GM21526 (cell line): ENCODE measurements around the gene NFIB.
A peak's percentile ranks its signal among the peaks of the same experiment; 100 is the strongest.

ENCODE experiments used
- ATAC-seq: cut with Tn5 transposase; IDR thresholded peaks from one replicate; pipeline ENCODE4 v1.9.1; 2021; ENCODE audit warnings: moderate library complexity; ENCODE audit not compliant: unreplicated experiment, low FRiP score

The NFIB gene

DNA sequence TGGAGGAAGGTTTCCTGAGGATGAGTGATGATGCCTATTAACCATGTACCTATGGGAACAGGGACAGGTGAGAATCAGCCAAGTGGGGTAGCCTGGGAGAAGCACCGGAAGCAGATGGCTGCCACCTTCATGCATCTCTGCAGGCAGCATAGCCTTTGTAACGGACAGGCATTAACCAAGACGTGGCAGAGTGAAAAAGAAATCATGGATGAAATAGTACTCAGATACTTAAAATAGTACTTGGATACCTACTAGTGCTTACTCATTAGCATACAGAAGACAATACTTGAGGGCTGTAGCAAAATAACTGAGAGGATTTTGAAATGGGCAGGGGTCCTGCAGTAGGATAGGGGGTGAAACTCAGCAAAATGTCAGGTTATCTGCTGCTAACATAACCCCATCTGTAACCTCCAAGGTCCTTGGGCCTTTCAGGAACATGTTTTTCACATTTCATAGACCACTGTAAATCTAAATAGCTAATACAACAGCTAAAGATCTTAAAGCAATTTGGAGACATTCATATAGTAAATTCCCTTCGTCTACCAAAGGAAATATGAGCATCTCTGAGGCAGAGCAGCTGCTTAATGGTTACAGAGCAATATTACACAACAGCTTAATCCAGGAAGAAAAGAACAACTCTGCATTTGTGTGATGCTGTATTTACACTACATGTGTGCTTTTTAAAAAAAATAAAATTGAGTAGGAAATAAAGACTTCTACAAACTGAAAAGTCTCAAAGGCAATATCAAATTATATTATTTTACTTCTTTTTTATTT, 154.3 kb downstream of the NFIB start:
- ATAC-seq = no peak

DNA sequence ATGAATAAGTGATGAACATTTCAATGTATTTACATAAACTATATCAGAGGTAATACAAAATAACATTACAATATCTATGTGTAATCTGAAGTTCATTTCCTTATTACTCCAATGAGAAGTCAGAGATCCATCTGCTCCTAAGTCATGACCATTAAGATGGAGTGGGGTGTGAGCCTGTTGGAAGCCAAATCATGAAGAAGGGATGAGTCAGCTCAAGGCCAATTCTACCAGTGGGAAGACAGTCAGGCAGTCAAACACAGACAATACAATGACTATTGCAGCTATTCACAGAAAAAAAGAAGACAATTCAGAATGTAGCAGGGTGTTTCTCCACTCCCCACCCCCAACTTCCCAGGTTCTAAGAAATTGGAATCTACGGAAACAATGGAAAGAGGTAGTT, 155.0 kb downstream of the NFIB start:
- ATAC-seq = no peak

DNA sequence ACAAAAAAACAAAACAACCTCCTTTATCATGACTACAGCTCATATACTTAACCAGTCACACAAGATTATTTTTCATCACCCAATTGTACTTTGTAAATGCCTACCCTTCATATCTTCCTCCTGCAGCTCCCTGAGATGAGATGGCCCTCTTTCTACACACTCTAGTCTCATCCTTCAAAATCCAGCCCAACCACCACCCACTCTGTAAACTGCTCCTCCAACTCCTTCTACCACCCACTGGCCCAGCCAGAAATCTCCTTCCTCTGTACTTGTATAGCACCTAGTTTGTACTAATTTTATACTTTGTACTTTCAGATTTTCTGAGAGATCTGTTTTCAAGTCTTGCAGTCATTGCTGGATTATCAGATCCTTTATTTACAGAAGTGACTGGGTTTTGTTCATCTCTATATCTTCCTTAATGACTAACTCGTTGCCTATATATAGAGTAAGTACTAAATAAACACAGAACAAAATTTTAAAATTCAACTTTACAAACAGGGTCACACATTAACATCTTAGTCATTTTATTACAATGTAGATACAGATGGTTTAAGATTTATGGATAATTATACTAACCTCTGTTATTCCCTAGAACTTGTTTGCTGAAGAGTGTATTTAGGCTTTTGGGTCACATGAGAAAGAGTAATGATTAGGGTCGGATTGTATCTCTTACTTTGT, 155.7 kb downstream of the NFIB start:
- ATAC-seq = no peak

DNA sequence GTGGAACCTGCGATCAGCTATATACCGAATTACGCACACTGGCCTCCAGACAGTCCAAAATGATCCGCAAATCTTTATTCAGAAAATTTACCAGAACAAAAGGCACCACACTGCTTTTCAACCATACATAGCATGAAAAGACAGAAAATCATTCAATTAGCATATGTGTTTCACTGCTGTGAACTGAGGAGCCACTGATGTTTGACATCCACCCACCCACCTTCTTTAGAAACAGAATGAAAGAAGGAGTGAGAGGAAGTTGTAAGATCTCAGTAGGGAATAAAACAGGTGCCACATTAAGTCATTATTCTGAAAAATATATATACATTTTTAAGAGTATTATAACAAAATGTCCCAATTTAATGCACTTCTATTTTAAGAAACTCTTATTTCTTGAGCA, 156.8 kb downstream of the NFIB start:
- ATAC-seq = no peak

DNA sequence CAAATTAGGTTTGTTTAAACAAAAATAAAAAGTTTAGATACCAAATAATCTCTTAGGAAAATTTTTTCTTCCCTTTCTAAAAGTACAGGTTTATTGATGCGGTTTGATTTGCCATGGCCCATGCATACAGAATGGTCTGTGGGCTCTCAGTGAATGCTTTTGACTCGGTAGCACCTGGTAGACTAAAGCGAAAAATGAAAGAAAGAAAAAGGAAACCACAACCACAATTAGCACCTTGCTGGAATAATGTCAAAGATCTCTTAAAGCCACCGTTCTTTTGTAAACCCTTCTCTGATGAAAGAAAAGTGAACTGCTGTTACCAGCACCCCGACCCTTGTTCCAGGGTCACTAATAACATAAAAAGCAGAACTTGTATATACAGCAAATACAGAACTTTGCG, 157.9 kb downstream of the NFIB start:
- peak; percentile 98 for ATAC-seq

DNA sequence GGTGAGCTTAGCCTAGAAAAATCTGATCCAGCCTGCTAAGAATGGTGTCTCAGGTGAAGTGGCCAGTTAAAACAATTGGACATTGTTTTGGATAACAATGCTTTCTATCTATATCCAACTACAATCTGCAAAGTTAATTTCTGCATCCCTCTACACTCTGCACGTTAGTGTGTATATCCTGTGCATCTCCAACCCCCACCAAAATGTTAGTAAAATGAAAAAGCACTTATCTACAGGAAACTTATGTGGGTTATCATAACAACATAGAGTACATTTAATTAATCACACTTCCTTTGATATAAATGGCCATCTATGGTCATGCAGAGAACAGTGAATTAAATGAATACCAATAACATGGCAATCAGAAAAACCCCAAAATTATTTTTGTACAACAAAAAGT, 158.7 kb downstream of the NFIB start:
- ATAC-seq = no peak

DNA sequence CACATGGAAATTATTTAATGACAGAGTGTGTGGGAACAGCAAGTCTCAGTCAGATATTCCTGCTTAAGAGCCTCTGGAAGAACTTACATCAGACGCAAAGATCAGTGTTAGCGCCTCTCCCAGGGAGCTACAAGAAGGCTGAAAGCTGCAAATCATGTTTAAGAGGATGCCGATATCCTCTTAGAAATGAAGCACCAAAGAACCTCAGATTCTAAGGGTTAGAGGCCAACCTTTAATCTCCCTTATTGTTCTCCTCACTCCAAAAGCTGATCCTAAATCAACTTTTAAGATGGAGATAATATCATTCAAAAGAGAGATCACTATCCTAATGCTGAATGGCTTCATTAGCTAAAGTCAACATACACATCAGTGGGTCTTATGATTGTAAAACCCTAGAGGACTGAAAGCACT, 160.6 kb downstream of the NFIB start:
- no peak for ATAC-seq

DNA sequence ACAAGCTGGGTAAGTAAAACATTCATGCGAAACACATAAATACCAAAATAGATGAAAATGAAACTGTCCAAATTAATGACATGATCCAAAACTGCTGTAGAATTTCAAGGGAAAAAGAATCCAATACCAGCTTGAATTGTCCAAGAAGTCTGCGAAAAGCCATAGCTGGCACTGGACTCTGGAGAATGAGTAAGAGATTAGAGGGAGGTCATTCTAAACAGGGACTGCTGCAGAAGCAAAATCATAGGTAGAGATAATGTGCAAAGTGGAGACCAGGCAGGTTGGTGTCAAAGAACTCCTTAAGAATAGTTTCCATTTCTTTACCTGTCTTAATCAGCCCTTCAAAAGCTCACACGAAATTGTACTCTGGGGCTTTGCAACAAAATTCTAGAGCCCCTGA, 162.5 kb downstream of the NFIB start:
- no peak for ATAC-seq

DNA sequence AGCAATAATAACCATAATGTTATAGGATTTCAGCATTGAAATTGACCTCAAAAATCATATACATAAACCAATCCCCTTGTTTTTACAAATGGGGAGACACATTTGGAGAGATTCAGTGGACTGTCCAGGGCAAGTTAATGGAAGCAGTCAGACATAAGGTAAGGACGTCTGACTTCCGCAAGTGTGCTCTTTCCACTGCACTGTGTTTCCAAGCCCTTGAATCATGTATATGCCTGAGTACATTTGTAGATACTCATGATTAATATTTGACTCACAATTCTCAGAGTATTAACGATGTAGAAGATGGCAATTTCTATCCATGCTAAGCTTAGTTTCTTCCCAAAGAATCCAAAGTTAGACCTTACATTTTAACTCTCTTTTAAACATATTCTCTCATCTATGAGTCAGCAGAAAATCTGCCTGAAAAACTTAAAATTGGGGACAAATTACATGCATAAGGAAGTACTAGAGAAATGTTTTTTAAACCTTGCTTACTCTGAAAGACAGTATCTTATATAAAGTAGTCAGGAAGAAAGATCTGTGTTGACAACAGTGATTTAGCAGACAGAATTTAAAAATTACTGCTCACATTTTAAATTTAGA, 165.3 kb downstream of the NFIB start:
- no peak for ATAC-seq

DNA sequence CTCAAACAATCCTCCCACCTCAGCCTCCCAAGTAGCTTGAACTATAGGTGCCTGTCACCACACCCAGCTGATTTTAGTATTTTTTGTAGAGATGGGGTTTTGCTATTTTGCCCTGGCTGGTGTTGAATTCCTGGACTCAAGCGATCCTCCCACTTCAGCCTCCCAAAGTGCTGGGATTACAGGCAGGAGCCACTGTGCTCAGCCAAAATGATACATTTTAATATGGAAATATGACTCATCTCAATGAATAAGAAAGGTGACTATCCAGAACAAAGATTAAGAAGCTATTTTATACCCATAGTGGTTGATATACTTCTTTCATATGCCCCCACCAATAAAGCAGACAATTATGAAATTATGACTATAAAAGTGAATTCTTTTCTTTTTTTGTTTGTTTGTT, 166.2 kb downstream of the NFIB start:
- no peak for ATAC-seq

DNA sequence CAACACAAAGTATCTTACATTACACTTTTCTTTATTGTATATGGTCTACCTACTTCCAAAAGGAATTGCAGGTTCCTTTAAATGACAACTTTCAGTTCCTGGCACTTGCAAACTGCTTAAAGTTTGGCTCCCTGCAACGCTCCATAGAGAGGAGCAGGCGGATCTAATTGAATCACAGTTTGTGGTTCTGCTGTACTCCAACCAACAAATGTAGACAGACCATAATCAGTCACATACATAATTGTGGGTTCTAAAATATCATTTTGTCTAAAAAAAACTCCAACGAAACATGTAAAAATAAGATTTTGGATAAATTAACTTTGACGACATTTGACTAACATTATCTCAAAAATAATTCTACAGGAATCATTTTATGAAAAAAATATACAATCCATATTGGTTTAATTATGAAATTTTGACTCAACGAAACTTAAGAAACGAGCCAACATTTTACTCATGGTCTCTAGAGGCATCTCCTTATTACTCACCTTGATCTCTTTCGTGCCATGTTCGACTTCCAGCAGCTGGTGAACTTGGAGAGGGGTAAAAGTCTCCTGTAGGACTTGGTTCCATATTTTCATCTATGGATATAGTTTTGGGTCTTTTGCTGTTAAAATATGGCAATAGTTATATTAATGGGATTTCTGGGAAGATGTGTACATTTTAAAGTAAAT, 167.6 kb downstream of the NFIB start:
- no peak for ATAC-seq

DNA sequence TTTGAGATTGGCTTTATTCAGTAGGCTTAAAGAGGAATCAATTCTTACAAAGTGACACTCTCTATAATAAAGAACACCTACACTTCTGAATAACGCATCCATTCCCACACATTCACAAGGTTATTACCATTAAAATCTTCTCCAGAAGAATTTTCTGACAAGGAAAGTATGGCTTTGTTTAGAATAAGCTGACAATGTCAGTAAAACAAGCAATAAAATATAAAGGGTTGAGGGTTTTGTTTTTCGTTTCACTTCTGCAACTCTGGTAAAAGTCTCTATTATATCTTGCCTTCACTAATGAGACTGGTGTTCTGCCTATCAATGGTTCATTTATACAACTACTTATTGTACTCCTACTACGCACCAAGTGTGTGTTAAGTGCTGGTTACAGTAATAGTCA, 169.7 kb downstream of the NFIB start:
- ATAC-seq = no peak

DNA sequence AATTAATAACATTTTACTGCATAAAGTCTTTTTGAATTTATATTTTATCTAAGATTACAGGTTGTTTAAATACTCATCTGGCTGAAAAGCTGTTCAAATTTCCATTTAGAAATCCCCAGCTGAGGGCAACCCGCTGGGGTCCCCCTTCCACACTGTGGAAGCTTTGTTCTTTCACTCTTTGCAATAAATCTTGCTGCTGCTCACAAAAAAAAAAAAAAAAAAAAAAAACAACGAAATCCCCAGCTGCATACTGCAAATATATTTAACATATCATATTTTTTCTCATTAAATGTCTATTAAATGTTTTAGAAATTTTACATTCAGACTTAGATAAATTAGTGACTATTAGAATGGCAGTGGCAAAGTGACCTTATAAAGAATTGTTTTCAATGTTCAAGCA, 172.2 kb downstream of the NFIB start:
- ATAC-seq = no peak

DNA sequence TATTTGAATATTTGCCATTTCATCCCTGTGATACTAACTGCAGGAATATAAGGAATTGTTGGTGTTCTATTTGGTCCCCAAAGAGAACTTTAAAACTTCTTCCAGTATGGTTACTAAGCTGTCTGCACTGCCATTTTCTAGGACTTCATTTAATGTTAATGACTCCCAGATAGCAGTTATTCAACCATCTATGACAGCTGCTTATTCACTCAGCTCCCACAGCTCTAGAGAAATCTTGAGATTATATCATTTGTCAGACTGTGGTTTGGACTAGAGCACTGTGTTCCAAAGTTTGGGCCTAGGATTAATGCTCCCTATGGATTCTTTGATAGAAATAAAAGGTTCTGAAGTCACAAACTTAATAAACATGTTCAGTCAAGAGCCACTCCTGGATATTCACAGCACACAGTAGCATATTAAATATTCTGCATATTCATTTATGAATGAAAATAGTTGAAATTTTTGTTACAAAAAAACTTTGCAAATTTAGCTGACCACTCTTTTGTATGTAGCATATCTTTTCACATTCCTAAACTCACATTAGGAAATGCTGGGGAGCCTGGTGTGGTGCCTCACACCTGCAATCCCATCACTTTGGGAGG, 173.7 kb downstream of the NFIB start:
- ATAC-seq = no peak

DNA sequence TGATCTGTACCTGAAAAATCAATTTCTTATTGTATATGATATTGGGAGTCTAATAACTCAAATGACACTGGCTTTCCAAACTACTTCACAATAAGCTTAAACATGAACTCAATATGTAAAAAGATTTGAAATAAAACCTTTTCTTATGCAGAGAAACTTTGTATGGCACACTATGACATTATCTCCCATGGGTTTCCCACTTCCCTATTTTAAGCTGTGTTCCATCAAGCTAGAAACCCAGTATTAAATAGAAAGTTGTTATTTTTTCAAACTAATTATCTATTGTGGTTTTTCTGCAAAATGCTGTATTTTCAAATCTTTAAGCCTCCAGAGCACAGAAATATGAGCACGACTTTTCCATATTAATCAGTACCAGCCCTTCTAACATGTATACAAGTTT, 174.7 kb downstream of the NFIB start:
- no peak for ATAC-seq

DNA sequence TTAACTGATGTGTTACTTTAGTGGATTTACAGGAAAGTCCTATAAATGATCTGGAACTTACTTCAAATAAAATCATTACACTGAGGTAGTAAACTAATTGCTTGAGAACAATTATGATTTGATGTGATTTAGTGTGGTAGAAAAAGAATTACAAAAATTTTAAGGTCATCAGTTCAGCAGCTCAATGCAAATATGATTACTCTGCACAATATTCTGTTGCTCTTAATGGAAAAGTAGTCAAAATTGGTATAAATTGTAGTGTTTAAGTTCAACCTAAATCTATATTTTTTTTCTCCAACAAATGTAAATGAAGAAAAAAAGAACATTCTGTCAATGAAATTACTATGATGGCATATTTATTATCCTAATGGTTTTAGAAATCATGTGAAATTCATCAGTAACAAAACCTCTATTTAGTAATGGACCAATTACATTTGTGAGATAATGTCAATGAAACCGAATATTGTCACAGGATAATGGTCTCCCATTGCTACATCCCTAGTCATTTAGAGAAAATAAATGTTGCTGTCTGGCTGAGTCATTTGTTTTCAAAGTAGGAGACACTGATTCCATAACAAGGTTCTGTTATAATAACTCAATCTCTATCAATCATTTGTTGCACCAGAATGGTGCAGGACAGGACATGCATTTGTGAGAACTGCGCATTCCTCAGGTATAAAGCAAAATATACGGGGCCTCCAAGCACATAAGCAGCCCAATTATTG, 177.1 kb downstream of the NFIB start:
- no peak for ATAC-seq

DNA sequence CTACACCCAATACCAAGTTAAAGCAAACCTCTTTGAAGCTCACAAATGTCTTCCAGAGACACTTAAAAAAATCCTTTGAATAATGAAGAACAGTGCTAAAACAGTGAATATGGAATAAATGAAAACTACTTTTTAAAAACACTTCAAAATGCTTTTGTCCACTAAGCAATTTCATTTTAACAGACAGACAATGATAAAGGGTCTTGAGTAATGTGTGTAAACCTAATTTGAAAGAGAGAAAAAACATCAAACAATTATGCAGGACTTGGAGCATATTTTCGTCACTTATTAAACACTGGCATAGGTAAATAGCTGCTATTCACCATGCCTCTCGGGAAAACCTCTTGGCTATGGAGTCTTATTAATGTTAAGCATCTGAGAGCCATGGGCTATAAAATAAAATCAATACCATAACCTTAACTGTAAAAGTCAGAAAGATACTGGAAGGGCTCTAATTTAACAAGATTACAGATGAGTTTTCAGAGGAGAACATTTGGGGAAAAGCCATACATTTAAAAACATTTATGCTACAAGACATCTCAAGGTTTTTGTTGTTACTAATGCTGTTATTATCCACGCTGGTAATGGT, 177.8 kb downstream of the NFIB start:
- no peak for ATAC-seq

DNA sequence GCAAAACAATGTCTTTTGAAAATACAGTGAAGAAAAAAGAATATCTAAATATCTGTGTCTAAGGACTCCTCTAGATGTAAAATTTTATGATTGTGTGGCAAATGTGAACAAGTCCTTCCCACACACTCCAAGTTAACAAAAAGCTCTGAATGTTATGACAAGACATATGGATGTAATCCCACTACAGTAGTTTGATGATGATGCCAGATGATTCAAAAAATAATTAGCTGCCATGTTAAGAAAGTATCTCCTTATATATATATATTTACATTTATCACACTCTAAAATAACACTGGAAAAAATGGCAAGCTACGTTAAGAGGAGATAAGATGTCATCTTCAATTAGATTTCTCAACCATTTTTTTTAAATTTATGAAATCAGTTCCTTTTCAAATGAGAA, 178.5 kb downstream of the NFIB start:
- no peak for ATAC-seq

DNA sequence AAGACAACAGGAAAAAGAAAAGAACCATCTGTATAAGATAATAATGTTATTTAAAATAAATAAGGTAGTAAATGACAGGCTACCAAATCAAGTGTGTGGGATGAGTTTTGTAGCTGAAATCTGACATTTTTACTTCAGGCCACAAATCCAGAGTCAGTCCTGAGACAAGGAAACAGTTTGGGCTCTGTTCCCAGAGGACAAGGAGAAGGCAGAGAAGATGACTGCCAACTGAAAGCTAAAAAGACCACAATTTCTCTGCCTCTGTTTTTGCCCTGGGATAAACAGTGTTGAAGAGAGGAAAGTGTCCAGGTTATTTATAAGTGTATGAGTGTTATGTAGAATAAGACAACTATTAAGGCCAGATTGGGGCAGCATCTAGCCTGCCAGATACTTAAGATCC, 180.5 kb downstream of the NFIB start:
- ATAC-seq = no peak

DNA sequence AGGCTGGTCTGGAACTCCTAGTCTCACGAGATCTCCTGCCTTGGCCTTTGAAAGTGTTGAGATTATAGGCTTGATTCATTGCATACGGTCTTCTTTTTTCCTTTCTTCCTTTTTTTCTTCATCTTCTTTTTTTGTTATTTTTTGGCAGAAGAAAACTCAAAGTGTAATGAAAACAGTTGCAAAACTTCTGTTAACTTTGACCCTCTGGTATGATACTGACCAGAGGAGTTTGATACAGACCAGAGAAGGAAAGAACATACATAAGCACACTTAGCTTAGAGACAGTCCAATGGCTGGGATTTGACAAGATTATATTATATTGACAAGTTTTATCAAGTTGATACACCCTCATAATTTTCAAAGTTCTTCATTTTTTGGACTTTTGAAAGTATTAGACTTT, 181.2 kb downstream of the NFIB start:
- ATAC-seq = no peak
